DMS 273 (cell line): ENCODE data around the gene PCDHB10.

Experiments used
- DNase-seq: peaks from one replicate; lab custom pipeline; 2025; ENCODE audit not compliant: unreplicated experiment; lab: John Stamatoyannopoulos, UW

The PCDHB10 gene

GRCh38 chr5:141236516-141237313 is 44.6 kb downstream of the PCDHB10 start:
- DNase-seq, result no peak

- no peak for DNase-seq
Measured at GRCh38 chr5:141241496-141241895, 49.3 kb downstream of the PCDHB10 start.
